ENCODE results near the gene RNF168. TPM values are rescaled to one million over a fixed set of nuclear protein-coding genes. Genes with fewer than 3 reads are reported as not detected.
"Not testable (repeated sequence)": the region's sequence is repeated elsewhere in the genome, so short reads cannot be mapped to it uniquely, and the experiment has no call there.

RNF168 gene
- total RNA-seq, 1 donor from 2014 or later = 32.0 TPM

DNA sequence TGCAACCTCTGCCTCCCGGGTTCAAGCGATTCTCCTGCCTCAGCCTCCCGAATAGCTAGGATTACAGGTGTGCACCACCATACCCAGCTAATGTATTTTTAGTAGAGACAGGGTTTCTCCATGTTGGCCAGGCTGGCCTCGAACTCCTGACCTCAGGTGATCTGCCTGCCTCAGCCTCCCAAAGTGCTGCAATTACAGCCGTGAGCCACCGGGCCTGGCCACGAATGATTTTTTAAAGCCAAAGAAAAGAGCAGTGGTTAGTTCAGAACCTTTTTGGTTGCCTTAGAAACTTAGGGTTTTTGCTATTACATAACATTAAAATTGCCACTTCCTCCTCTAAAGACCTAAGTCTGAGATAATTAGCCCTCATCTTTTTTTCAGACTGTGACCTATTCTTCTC lies 46.1 kb downstream of the RNF168 start:
- H3K9me3 Mint-ChIP-seq (ENCODE audit: unreplicated experiment); DNase-seq (ENCODE audit: low spot score); H3K27me3 Mint-ChIP-seq (ENCODE audit: unreplicated experiment); H3K4me3 Mint-ChIP-seq (ENCODE audit: unreplicated experiment); H3K4me1 Mint-ChIP-seq (ENCODE audit: unreplicated experiment); H3K27ac Mint-ChIP-seq (ENCODE audit: unreplicated experiment); H3K36me3 Mint-ChIP-seq (ENCODE audit: low read depth, unreplicated experiment): not testable (repeated sequence)
- TF ChIP-seq, protein P1, sequence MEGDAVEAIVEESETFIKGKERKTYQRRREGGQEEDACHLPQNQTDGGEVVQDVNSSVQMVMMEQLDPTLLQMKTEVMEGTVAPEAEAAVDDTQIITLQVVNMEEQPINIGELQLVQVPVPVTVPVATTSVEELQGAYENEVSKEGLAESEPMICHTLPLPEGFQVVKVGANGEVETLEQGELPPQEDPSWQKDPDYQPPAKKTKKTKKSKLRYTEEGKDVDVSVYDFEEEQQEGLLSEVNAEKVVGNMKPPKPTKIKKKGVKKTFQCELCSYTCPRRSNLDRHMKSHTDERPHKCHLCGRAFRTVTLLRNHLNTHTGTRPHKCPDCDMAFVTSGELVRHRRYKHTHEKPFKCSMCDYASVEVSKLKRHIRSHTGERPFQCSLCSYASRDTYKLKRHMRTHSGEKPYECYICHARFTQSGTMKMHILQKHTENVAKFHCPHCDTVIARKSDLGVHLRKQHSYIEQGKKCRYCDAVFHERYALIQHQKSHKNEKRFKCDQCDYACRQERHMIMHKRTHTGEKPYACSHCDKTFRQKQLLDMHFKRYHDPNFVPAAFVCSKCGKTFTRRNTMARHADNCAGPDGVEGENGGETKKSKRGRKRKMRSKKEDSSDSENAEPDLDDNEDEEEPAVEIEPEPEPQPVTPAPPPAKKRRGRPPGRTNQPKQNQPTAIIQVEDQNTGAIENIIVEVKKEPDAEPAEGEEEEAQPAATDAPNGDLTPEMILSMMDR (IDR thresholded peaks at IDR 0.05; ENCODE audit: unreplicated experiment) = peak; percentile 11

DNA sequence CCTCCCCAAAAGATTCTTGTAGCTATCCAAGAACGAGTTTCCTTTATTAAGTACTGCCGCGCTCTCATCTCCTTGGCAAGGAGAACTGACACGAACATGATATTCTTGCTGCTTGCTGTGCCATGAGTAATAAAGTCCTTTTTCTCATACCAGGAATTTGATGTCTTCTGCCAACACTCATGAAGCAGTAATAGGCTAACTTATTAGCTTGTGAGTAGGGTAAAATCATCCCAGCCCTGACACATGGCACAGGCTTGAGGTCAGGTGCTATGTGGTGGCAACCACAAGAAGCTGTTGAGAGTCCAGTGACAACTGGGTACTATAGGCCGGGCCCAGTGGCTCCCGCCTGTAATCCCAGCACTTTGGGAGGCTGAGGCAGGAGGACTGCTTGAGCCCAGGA lies 48.6 kb downstream of the RNF168 start:
- no peaks in the 10 kb centered on the region for H3K4me1 Mint-ChIP-seq (ENCODE audit: unreplicated experiment)
- DNase-seq (ENCODE audit: low spot score) = no peak
- H3K4me3 Mint-ChIP-seq (ENCODE audit: unreplicated experiment) = no peak overlapping the region
- H3K36me3 Mint-ChIP-seq (ENCODE audit: low read depth, unreplicated experiment) = no peaks in the 10 kb centered on the region
- TF ChIP-seq, protein P1 (IDR thresholded peaks at IDR 0.05; ENCODE audit: unreplicated experiment) = no peak
- peaks cover under 1% of the 10 kb centered on the region for H3K27me3 Mint-ChIP-seq (ENCODE audit: unreplicated experiment)
- no peaks in the 10 kb centered on the region for H3K9me3 Mint-ChIP-seq (ENCODE audit: unreplicated experiment)
- no peak overlapping the region for H3K27ac Mint-ChIP-seq (ENCODE audit: unreplicated experiment)

DNA sequence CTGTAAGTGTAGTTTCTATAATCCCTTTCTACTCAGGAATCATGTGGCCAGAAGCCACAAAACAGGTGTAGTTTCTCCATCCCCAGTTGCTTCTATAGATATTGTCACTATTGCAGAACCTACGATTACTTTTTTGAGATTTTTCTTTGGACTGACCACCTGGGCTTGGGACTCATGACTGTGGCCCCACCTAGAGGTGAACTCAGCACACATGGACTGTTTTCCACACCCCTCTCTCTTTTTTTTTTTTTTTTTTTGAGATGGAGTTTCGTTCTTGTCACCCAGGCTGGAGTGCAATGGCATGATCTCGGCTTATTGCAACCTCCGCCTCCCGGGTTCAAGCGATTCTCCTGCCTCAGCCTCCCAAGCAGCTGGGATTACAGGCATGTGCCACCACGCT lies 58.2 kb downstream of the RNF168 start:
- not testable (repeated sequence) for H3K27ac Mint-ChIP-seq (ENCODE audit: unreplicated experiment); H3K27me3 Mint-ChIP-seq (ENCODE audit: unreplicated experiment); H3K4me1 Mint-ChIP-seq (ENCODE audit: unreplicated experiment); H3K4me3 Mint-ChIP-seq (ENCODE audit: unreplicated experiment); H3K9me3 Mint-ChIP-seq (ENCODE audit: unreplicated experiment); H3K36me3 Mint-ChIP-seq (ENCODE audit: low read depth, unreplicated experiment); DNase-seq (ENCODE audit: low spot score)

DNA sequence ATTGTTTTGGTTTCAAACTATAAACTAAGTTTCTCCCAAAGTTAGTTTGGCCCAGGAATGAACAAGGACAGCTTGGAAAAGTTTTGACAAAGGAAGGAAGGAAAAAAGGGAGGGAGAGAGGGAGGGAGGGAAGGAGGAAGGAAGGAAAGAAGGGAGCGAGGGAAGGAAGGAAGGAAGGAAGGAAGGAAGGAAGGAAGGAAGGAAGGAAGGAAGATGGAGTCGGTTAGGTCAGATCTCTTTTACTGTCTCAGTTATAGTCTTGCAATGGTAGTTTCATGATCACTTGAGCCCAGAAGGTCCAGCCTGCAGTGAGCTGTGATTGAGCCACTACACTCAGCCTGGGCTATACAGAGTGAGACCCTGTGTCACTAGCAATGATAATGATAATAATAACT lies 59.1 kb downstream of the RNF168 start:
- no peaks in the 10 kb centered on the region for H3K9me3 Mint-ChIP-seq (ENCODE audit: unreplicated experiment)
- H3K27ac Mint-ChIP-seq (ENCODE audit: unreplicated experiment) = no peak overlapping the region
- no peaks in the 10 kb centered on the region for H3K4me1 Mint-ChIP-seq (ENCODE audit: unreplicated experiment)
- no peaks in the 10 kb centered on the region for H3K27me3 Mint-ChIP-seq (ENCODE audit: unreplicated experiment)
- H3K4me3 Mint-ChIP-seq (ENCODE audit: unreplicated experiment) = no peak overlapping the region
- DNase-seq (ENCODE audit: low spot score) = no peak
- TF ChIP-seq, protein P1 (IDR thresholded peaks at IDR 0.05; ENCODE audit: unreplicated experiment) = no peak
- no peaks in the 10 kb centered on the region for H3K36me3 Mint-ChIP-seq (ENCODE audit: low read depth, unreplicated experiment)

DNA sequence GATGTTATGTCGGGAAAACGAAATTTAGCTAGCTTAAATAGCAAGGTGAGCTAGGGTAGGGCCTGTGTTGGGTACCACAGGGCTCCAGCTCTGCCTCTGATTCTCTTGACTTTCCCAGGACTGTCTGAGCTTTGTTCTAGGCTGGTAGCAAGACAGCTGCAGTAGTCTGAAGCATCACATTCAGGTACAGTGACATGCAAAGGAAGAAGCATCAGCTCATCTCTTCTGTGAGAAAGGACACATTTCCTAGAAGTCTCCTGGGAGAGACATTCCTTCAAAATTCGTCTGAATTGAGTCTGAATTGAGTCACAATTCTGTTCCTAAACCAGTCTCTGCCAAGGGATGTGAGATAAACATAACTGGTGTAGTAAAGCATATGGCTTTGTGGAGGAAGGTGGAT lies 62.9 kb downstream of the RNF168 start:
- Mint-ChIP-seq H3K4me3 (ENCODE audit: unreplicated experiment) (no peak overlapping the region), H3K27ac (ENCODE audit: unreplicated experiment) (no peak overlapping the region)
- TF ChIP-seq, protein P1 (IDR thresholded peaks at IDR 0.05; ENCODE audit: unreplicated experiment) = no peak

More for the DNA sequence above, 62.9 kb downstream of the RNF168 start:
- no peaks in the 10 kb centered on the region for H3K36me3 Mint-ChIP-seq (ENCODE audit: low read depth, unreplicated experiment)
- no peaks in the 10 kb centered on the region for H3K4me1 Mint-ChIP-seq (ENCODE audit: unreplicated experiment)
- H3K27me3 Mint-ChIP-seq (ENCODE audit: unreplicated experiment) = no peaks in the 10 kb centered on the region
- DNase-seq (ENCODE audit: low spot score) = no peak
- H3K9me3 Mint-ChIP-seq (ENCODE audit: unreplicated experiment) = no peaks in the 10 kb centered on the region

All from endothelial cell (in vitro differentiated cells).